ENCODE results near the gene ADAM29.
A peak's percentile ranks its signal among the peaks of the same experiment; 100 is the strongest.

The ADAM29 gene

DNA sequence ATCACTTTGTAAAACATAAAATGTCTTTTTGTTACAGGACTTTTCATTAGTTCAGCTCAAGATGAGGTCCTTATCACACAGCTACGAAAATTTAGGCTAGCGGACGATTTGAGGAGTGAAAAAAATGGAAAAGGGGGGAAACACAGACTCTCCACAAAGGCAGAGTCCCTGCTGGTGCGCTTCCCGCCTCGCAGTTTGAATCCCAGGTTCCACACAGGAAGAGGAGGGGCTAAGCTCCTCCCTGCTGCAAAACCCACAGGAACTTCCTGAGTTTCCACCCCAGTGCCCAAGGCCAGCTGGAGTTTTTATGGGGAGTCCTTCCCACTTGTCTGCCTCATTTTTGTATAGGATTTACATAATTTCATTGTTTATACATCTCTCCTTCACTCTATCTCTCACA lies 11.2 kb downstream of the ADAM29 start:
- Histone ChIP-seq H3K4me1 (ENCODE audit: control insufficient read depth in 2 of 2, insufficient read depth in 1 of 2, low read depth in 1 of 2, low read length in 2 of 2) (no peaks in the 10 kb centered on the region), H3K18ac (ENCODE audit: low read length) (no peak overlapping the region), H4K91ac (ENCODE audit: low read depth, low read length, poor library complexity) (no peak overlapping the region), H3K36me3 (replicated peaks in 1 of 2; ENCODE audit: control insufficient read depth in 2 of 2, insufficient read depth in 2 of 2, low read length in 2 of 2) (no peaks in the 10 kb centered on the region), H3K4me3 (ENCODE audit: low read length in 2 of 2) (no peak overlapping the region), H4K8ac (ENCODE audit: low read depth, low read length) (no peak overlapping the region), H3K4me2 (ENCODE audit: insufficient read depth, low read length, poor library complexity, severe bottlenecking) (no peak overlapping the region), H2BK15ac (ENCODE audit: low read length) (no peak overlapping the region), H2BK12ac (ENCODE audit: low read length) (no peak overlapping the region), H2BK5ac (ENCODE audit: low read length) (no peak overlapping the region), H2AFZ (ENCODE audit: low read length) (peak overlapping the region; percentile 45), H3K9ac (ENCODE audit: low read depth, low read length, poor library complexity) (no peak overlapping the region), H3K4ac (ENCODE audit: low read length) (no peak overlapping the region), H3K27me3 (ENCODE audit: control insufficient read depth in 3 of 3, insufficient read depth in 3 of 3, low read depth in 1 of 3, low read length in 3 of 3) (no peaks in the 10 kb centered on the region), H3K27ac (replicated peaks; ENCODE audit: low read length) (no peak overlapping the region), H2AK5ac (ENCODE audit: low read depth, low read length) (no peak overlapping the region), H3K79me1 (ENCODE audit: low read depth, low read length) (no peaks in the 10 kb centered on the region), H3K23ac (ENCODE audit: low read depth, low read length, poor library complexity) (no peak overlapping the region), H3K14ac (ENCODE audit: low read length) (no peak overlapping the region), H2BK120ac (ENCODE audit: low read depth, low read length) (no peak overlapping the region), H3K9me3 (replicated peaks in 1 of 2; ENCODE audit: control insufficient read depth in 2 of 2, insufficient read depth in 1 of 2, low read depth in 1 of 2, low read length in 2 of 2) (no peaks in the 10 kb centered on the region)
- DNase-seq (ENCODE audit: low spot score) = no peak
- WGBS, 2 donors (ENCODE audit: extremely low coverage in 2 of 2, insufficient read length in 2 of 2, insufficient replicate concordance in 1 of 2) = no CpG with 5 or more reads among the region's 6 CpGs

DNA sequence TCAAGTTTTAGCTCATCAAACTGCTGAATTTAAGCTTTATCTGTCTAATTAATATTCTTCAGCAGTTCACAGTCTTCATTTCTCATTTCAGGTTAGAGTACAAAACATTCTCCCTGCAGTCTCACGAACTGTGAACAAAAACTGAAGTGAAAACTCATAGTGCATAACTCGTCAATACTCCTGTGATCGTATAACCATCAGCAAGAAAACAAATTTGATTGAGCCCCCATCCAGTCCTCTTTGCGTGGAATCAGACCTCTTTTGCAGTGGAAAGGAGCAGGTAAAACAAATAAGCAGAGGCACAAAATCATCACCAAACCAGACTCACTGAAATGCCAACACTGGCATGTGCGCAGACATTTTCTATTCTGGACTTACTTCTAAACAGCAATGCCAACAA lies 12.7 kb downstream of the ADAM29 start:
- H3K23ac ChIP-seq (ENCODE audit: low read depth, low read length, poor library complexity) = no peak overlapping the region
- no peak overlapping the region for H4K91ac ChIP-seq (ENCODE audit: low read depth, low read length, poor library complexity)
- H2BK120ac ChIP-seq (ENCODE audit: low read depth, low read length) = no peak overlapping the region
- H3K36me3 ChIP-seq (replicated peaks in 1 of 2; ENCODE audit: control insufficient read depth in 2 of 2, insufficient read depth in 2 of 2, low read length in 2 of 2) = no peaks in the 10 kb centered on the region
- H3K9ac ChIP-seq (ENCODE audit: low read depth, low read length, poor library complexity) = no peak overlapping the region
- H2AFZ ChIP-seq (ENCODE audit: low read length) = no peak overlapping the region
- H3K4me3 ChIP-seq (ENCODE audit: low read length in 2 of 2) = no peak overlapping the region
- no peak overlapping the region for H2AK5ac ChIP-seq (ENCODE audit: low read depth, low read length)
- H3K79me1 ChIP-seq (ENCODE audit: low read depth, low read length) = no peaks in the 10 kb centered on the region
- H3K27ac ChIP-seq (replicated peaks; ENCODE audit: low read length) = no peak overlapping the region
- H3K18ac ChIP-seq (ENCODE audit: low read length) = no peak overlapping the region
- DNase-seq (ENCODE audit: low spot score) = no peak
- H2BK15ac ChIP-seq (ENCODE audit: low read length) = no peak overlapping the region
- no peak overlapping the region for H2BK5ac ChIP-seq (ENCODE audit: low read length)
- no peak overlapping the region for H4K8ac ChIP-seq (ENCODE audit: low read depth, low read length)
- H3K14ac ChIP-seq (ENCODE audit: low read length) = no peak overlapping the region
- H2BK12ac ChIP-seq (ENCODE audit: low read length) = no peak overlapping the region
- no peaks in the 10 kb centered on the region for H3K4me1 ChIP-seq (ENCODE audit: control insufficient read depth in 2 of 2, insufficient read depth in 1 of 2, low read depth in 1 of 2, low read length in 2 of 2)
- no peaks in the 10 kb centered on the region for H3K27me3 ChIP-seq (ENCODE audit: control insufficient read depth in 3 of 3, insufficient read depth in 3 of 3, low read depth in 1 of 3, low read length in 3 of 3)
- H3K4me2 ChIP-seq (ENCODE audit: insufficient read depth, low read length, poor library complexity, severe bottlenecking) = no peak overlapping the region
- no CpG with 5 or more reads among the region's 5 CpGs for WGBS, 2 donors (ENCODE audit: extremely low coverage in 2 of 2, insufficient read length in 2 of 2, insufficient replicate concordance in 1 of 2)
- no peaks in the 10 kb centered on the region for H3K9me3 ChIP-seq (replicated peaks in 1 of 2; ENCODE audit: control insufficient read depth in 2 of 2, insufficient read depth in 1 of 2, low read depth in 1 of 2, low read length in 2 of 2)
- no peak overlapping the region for H3K4ac ChIP-seq (ENCODE audit: low read length)

DNA sequence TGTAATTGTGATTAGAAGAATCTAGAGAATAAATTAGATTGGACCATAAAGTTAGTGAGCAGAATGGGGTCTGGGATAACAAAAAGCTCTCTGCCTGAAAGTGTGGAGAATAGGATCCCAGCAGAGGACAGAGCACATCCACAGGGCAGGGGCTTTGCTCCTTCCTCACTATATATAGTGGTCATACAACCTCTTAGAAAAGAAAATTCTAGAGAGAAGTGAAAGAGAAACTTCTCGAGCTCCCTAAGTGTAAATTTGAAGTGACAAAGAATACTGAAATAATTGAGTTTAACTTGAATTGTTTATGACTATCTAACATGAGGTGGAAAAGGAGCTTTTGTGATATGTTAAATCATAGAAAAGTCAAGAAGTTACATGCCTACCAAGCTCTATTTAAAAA lies 14.9 kb downstream of the ADAM29 start:
- no peak for DNase-seq (ENCODE audit: low spot score)
- Histone ChIP-seq H3K9ac (ENCODE audit: low read depth, low read length, poor library complexity) (no peak overlapping the region), H2BK120ac (ENCODE audit: low read depth, low read length) (no peak overlapping the region), H3K18ac (ENCODE audit: low read length) (no peak overlapping the region), H2BK12ac (ENCODE audit: low read length) (no peak overlapping the region), H3K4me1 (ENCODE audit: control insufficient read depth in 2 of 2, insufficient read depth in 1 of 2, low read depth in 1 of 2, low read length in 2 of 2) (no peaks in the 10 kb centered on the region), H2BK15ac (ENCODE audit: low read length) (no peak overlapping the region), H3K4ac (ENCODE audit: low read length) (no peak overlapping the region), H2BK5ac (ENCODE audit: low read length) (no peak overlapping the region), H2AK5ac (ENCODE audit: low read depth, low read length) (no peak overlapping the region), H3K14ac (ENCODE audit: low read length) (no peak overlapping the region), H3K36me3 (replicated peaks in 1 of 2; ENCODE audit: control insufficient read depth in 2 of 2, insufficient read depth in 2 of 2, low read length in 2 of 2) (no peaks in the 10 kb centered on the region), H3K9me3 (replicated peaks in 1 of 2; ENCODE audit: control insufficient read depth in 2 of 2, insufficient read depth in 1 of 2, low read depth in 1 of 2, low read length in 2 of 2) (no peaks in the 10 kb centered on the region), H3K79me1 (ENCODE audit: low read depth, low read length) (no peaks in the 10 kb centered on the region), H3K4me2 (ENCODE audit: insufficient read depth, low read length, poor library complexity, severe bottlenecking) (no peak overlapping the region), H2AFZ (ENCODE audit: low read length) (no peak overlapping the region), H3K4me3 (ENCODE audit: low read length in 2 of 2) (no peak overlapping the region), H4K91ac (ENCODE audit: low read depth, low read length, poor library complexity) (no peak overlapping the region), H3K27me3 (ENCODE audit: control insufficient read depth in 3 of 3, insufficient read depth in 3 of 3, low read depth in 1 of 3, low read length in 3 of 3) (no peaks in the 10 kb centered on the region), H3K23ac (ENCODE audit: low read depth, low read length, poor library complexity) (no peak overlapping the region), H3K27ac (replicated peaks; ENCODE audit: low read length) (no peak overlapping the region), H4K8ac (ENCODE audit: low read depth, low read length) (no peak overlapping the region)
- WGBS, 2 donors (ENCODE audit: extremely low coverage in 2 of 2, insufficient read length in 2 of 2, insufficient replicate concordance in 1 of 2) = no CpG with 5 or more reads among the region's 1 CpG

DNA sequence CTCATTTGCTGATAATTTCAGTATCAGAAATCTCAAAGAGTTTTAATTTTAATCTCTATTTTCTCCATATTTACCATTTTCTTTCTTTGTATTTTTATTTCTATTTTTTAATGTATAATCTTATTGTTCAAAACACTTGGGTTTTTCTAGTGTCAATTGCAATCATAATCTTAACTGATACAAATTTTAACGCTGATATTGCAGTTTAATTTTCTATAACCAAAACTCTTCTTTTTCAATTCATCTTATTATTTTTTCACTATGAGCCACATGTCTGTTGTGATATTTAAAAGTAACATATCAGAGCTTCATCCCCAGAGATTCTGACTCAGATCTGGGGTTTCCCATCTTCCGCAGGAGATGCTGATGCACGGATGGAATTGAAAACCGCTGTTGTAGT lies 16.2 kb downstream of the ADAM29 start:
- H3K23ac ChIP-seq (ENCODE audit: low read depth, low read length, poor library complexity) = no peak overlapping the region
- H2BK15ac ChIP-seq (ENCODE audit: low read length) = no peak overlapping the region
- H2BK12ac ChIP-seq (ENCODE audit: low read length) = no peak overlapping the region
- WGBS, 2 donors (ENCODE audit: extremely low coverage in 2 of 2, insufficient read length in 2 of 2, insufficient replicate concordance in 1 of 2) = 100% methylated on average over 1 of the region's 4 CpGs; no CpG with 5 or more reads in 1 of the 2 donors
- H3K9ac ChIP-seq (ENCODE audit: low read depth, low read length, poor library complexity) = no peak overlapping the region
- H3K4me2 ChIP-seq (ENCODE audit: insufficient read depth, low read length, poor library complexity, severe bottlenecking) = no peak overlapping the region
- no peak overlapping the region for H3K4me3 ChIP-seq (ENCODE audit: low read length in 2 of 2)
- no peaks in the 10 kb centered on the region for H3K9me3 ChIP-seq (replicated peaks in 1 of 2; ENCODE audit: control insufficient read depth in 2 of 2, insufficient read depth in 1 of 2, low read depth in 1 of 2, low read length in 2 of 2)
- H3K27ac ChIP-seq (replicated peaks; ENCODE audit: low read length) = no peak overlapping the region
- no peaks in the 10 kb centered on the region for H3K79me1 ChIP-seq (ENCODE audit: low read depth, low read length)
- H2AK5ac ChIP-seq (ENCODE audit: low read depth, low read length) = no peak overlapping the region
- no peak overlapping the region for H3K14ac ChIP-seq (ENCODE audit: low read length)
- no peak overlapping the region for H2BK5ac ChIP-seq (ENCODE audit: low read length)
- no peak overlapping the region for H3K18ac ChIP-seq (ENCODE audit: low read length)
- H2AFZ ChIP-seq (ENCODE audit: low read length) = no peak overlapping the region
- no peaks in the 10 kb centered on the region for H3K27me3 ChIP-seq (ENCODE audit: control insufficient read depth in 3 of 3, insufficient read depth in 3 of 3, low read depth in 1 of 3, low read length in 3 of 3)
- DNase-seq (ENCODE audit: low spot score) = no peak
- H2BK120ac ChIP-seq (ENCODE audit: low read depth, low read length) = no peak overlapping the region
- H4K91ac ChIP-seq (ENCODE audit: low read depth, low read length, poor library complexity) = no peak overlapping the region
- no peak overlapping the region for H4K8ac ChIP-seq (ENCODE audit: low read depth, low read length)
- no peaks in the 10 kb centered on the region for H3K4me1 ChIP-seq (ENCODE audit: control insufficient read depth in 2 of 2, insufficient read depth in 1 of 2, low read depth in 1 of 2, low read length in 2 of 2)
- H3K36me3 ChIP-seq (replicated peaks in 1 of 2; ENCODE audit: control insufficient read depth in 2 of 2, insufficient read depth in 2 of 2, low read length in 2 of 2) = no peaks in the 10 kb centered on the region
- H3K4ac ChIP-seq (ENCODE audit: low read length) = no peak overlapping the region

Measured in neuronal stem cell (in vitro differentiated cells).